Stimulated activated CD8-positive, alpha-beta memory T cell treated with anti-CD3 and anti-CD28 coated beads, Interleukin-4, amount 100 ng/mL, for 24 hours (primary cell): ENCODE data around the gene TENM4.
"Not testable (repeated sequence)": the region's sequence is repeated elsewhere in the genome, so short reads cannot be mapped to it uniquely, and the experiment has no call there.

Experiments used
- DNase-seq: peaks from one replicate; pipeline ENCODE4 v3.0.0-alpha.2; 2020; ENCODE audit warnings: low read depth

The TENM4 gene

DNA sequence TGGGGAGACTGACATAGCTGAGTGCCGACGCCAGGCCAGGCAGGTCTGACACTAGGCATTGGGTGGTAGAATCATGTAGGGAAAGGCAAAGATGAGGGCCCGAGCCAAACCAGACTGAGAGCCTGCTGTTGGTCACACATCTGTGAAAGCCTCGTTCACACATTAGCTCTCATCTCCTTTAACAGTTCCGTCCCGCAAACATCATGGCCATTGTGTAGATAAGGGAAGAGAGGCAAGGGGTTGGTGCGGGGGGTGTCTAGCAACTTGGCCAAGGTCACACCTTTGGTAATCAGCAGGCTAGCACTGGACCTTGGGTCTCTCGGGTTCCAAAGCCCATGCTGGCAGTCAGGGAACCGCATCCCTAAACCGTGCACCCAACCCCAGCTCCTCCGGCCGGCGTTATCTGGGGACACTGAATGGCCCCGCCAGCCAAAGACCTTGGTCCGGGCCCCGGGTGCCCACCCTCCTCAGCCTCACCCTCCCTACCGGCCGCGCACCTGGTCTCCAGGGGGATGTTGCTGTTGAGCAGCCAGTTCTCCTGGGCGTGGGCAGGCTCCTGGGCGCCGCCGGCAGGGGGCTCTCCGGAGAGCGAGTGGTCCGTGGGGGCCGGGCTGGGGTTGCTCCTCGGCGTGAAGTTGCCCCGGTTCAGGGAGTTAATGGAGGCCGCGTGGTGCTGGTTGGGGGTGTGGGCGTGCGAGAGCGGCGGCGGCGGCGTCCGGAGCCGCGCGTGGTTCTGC is 537.9 kb downstream of the TENM4 start:
- no peak for DNase-seq

DNA sequence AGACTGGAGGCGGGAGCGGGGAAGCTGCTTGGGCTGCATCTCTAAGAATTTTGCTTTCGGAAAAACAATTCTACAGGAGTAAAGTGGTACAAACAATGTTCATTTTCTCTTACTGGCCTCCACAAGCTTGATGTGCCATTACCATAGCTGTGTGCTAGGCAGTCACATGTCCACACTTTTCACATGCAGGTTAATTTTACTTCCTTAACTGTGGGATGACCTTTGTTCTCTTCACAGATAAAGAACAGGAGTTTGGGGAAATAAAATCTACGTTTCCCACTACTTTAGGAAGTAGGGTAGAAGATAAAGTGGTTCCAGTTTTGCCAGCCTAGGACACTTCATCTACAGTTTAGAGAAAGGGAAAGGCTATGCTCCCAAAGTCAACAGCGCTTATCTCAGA is 539.0 kb downstream of the TENM4 start:
- DNase-seq = no peak

DNA sequence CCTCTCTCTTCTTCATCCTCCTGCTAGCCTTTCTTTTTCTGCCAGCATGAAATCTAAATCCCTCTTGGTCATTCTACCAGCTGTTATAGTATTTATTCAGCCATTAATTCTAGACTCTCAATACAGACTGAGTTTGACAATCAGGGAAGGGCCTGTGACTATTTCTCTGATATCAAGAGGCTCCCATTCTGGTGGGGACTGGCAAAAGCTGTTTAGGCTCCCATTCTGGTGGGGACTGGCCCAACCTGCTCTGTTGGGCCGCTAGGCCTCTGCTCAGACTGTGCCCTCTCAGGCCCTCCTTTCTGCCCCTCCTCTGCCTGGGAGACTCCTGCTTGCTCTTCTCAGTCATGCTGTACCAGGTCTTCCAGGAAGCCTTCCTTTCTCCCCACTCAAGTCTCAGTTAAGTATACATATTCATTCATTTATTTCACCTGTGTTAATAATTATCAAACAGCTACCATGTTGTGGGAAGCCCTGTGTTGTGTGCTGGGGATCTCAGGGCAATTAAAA is 542.5 kb downstream of the TENM4 start:
- no peak for DNase-seq

DNA sequence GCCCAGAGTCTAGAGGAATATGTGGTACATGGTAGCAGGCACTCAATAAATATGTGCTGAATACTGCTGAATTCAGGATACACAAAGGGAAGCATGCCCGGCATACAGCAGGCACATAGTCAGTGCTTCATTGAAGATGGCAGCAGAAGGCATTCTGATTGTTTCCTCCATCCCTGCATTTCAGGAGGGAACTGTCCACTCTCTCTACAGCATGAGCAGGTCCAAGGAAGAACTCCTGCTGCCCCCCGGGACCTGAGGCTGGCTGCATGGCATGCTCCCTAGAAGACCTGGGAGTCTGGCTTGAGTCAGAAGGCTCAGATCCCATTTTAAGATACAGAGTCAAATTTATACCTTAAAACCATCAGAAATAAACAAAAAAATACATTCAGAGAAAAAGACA is 546.8 kb downstream of the TENM4 start:
- no peak for DNase-seq

DNA sequence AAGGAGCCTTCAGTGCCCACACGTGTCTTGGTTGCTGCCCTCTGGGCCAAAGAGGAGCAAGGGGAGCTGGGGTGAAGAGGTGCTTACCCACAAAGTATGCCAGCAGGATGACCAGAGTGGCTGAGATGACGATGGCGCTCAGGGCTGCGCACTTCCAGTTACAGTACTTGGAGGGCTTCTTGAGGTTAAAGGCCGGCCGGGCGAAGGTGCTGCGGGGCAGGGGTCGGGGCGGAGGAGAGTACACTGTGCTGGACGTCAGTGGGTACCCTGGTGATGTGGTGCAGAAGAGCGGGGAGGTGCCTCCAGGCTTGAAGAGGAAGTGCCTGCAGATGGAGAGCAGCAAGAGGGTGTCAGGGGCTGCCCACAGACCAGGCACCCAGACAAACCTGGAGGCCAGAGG is 551.1 kb downstream of the TENM4 start:
- DNase-seq = no peak

DNA sequence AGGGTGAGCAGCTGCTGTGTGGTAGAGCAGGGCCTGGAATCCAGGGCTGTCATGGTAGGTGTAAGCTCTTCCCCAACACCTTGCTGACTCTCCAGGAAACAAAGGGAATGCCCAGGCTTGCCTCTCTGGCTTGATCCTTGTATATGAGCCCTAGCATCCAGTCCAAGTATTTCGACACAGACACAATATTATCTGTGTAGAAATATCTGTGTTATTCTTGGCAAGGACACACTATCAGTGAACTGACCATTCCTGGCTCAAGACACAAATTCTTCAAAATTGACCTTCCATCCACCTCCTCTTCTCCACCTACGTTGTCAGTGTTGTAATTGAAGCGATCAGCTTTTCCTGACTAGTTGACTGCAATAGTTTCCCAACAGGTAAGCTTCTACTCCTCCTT is 554.2 kb downstream of the TENM4 start:
- DNase-seq = no peak

DNA sequence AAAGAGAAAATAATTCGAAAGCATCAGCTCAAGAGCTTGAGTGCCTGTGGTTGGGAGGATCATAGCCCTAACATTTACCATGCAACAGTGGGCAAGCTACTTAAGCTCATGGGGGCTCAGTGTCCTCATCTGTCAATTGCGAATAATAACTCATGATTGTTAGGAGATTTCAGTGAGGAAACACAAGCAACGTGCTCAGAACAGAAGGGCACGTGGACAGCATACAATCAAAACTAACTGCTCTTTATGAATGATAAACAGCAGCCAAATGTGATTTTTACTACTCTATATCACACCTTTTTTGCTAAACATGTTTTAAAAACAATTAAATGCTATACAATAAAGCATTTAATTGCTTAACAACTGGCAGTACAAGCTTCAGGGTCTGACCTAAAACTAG is 556.1 kb downstream of the TENM4 start:
- no peak for DNase-seq

DNA sequence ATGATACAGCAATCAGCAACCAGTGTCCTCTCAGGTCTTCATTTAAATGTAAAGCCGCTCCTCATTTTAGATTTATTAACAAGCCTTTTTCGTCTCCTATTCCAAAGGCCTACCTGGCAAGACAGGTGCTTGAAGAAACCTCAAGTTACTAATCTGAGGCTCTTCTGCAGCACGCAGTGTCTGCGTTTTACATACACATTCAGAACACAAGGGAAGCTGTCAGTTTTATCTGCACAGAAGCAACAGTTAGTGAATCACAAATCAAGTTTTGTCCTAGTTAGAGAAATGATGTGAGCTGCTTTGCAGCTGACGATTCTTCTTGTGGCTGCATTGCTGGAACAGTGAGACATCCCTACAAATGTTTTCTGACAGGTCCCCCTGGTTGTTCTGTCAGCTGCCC is 557.3 kb downstream of the TENM4 start:
- DNase-seq = no peak

DNA sequence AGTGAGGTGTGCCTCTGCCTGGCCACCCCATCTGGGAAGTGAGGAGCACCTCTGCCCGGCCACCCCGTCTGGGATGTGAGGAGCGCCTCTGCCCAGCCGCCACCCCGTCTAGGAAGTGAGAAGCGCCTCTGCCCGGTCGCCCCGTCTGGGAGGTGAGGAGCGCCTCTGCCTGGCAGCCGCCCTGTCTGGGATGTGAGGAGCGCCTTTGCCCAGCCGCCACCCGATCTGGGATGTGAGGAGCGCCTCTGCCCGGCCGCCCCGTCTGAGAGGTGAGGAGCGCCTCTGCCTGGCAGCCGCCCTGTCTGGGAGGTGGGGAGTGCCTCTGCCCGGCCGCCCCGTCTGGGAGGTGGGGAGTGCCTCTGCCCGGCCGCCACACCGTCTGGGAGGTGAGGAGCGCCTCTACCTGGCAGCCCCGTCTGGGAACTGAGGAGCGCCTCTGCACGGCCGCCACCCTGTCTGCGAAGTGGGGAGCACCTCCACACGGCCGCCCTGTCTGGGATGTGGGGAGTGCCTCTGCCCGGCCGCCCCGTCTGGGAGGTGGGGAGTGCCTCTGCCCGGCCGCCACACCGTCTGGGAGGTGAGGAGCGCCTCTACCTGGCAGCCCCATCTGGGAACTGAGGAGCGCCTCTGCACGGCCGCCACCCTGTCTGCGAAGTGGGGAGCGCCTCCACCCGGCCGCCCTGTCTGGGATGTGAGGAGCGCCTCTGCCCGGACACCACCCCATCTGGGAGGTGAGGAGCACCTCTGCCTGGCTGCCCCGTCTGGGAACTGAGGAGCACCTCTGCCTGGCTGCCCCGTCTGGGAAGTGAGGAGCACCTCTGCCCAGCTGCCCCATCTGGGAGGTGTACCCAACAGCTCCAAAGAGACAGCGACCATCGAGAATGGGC is 561.5 kb downstream of the TENM4 start:
- DNase-seq = not testable (repeated sequence)

DNA sequence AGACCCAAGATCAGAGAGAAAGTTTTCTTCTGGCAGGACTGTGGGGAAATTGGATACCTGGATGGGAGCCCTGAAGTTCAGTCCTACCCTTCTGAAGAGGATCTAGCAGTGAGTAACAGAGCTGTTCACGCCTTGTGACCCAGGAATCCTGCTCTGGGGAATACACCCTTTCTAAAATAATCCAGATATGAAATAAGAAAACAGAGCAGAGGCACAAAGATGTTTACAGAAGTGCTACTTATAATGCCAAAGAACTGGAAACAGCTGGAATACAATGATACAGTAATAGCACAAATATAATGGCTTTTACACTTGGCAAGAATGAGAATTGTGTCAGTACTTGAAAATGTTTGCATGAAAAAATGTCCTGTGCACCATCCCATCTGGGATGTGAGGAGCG is 562.2 kb downstream of the TENM4 start:
- no peak for DNase-seq

DNA sequence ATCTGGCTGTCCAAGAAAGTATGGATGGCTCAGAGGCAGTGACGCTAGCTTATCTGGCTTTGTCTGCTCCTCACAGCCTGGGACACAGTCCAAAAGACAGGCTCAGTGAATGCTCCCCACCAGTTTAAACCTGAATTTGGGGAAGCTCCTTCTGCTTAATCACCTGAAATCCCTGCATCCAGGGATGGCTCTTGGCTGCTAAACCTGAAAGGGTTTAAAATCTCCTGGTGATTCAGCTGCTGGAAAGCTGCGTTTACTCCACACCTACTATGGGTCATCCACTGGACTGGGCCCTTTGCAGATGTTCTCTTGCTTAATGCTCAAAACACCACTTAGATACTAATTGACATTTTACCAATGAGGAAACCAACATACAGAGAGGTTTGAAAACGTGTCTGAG is 564.2 kb downstream of the TENM4 start:
- no peak for DNase-seq

DNA sequence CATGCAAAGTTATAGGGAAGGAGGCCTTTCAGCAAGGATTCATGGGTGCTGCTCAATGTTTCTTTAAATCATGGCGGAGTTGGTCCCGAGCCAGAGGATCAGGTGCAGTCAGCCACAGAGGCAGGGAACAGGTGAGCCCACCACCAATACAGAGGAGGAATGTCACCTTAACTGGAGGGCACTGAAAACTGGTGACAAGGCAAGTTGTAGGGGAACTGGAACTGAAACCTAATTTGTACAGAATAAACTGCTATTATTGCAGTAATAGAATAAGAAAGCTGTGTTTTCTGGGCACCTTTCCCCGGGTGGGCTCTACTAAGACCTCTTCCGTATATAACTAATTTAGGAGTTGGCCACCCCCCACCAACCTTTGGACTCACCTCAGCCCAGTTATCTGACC is 570.2 kb downstream of the TENM4 start:
- DNase-seq = no peak

DNA sequence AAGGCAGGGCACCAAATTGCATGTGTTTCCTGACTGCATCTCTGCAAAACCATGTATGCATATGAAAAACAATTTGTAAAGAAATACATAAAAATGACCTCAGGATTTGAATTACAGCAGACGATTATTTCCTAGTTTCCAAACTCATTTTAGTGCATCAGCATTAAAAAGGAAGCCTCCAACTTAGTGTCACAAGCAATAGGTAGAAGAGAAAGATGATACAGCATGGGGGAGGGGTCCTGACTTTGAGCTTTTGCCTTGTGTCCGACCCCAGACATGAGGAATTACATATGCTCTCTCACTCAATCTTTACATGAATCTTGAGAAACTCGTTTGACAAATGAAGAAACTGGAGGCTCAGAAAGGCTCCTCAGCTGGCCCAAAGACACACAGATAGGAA is 571.5 kb downstream of the TENM4 start:
- no peak for DNase-seq

DNA sequence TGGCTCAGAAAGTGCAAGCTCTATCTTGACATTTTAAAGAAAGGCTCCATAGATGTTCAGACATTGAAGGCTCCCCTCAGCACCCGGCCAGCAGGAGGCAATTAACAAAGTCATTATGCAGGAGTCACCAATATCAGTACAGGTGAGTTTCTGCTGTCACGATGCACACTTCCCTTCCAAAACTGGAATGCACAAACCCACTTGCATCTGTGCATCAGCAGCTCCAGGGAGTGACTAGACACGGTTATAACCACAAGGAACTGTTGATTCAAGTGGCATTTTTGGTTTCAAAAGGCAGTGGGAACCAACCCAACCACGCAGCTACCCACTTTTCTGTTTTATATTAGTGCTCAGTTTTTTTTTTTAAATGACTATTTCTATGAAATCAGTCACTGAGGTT is 572.3 kb downstream of the TENM4 start:
- DNase-seq = no peak

DNA sequence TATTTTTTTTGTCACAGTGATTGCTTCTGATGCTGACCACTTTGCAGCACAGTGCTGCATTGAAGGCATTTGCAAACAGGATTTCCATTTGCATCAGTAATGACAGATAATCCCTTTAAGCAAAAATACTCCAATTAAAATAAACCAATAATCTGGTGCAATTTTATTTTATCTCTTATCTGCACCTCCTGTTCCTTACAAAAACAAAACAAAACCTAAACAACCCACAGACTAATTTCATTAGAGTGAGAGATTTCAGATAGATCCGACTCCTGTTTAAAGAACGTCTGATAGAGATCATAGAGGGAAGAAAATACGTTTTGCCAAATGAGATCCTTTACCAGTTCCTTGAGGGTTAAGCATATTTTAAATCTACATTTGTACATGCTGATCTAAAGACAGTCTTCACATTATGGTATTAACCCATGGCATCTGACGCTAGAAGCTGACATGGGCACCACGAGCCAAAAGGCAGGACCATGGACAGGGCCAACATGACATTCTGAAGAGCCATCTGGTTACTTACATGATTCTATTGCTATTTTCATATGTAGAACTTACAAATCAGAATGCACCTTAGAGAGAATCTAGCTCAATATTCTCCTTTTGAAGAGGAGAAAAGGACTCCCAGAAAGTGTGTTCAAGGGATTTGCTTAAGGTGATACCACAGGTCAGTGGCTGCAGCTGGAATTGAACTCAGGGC is 580.0 kb downstream of the TENM4 start:
- DNase-seq = no peak

DNA sequence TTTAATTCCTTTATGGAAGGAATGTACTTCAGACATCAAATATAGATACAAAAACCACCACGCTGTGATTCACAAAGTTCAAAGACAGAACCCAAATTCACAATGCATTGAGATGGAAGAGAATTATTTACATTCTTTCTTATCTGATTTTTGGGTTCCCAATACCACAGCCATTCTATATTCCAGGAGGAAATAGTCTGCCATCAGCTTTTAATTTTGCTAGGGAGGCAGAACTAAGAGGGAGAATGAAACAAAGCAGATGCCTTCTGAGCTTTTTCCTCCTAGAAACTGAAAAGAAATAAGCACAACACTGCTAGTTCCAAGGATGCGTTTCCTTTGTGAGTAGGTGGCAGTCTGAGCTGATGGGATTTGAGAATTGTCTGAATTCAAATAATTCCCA is 583.1 kb downstream of the TENM4 start:
- DNase-seq = no peak

DNA sequence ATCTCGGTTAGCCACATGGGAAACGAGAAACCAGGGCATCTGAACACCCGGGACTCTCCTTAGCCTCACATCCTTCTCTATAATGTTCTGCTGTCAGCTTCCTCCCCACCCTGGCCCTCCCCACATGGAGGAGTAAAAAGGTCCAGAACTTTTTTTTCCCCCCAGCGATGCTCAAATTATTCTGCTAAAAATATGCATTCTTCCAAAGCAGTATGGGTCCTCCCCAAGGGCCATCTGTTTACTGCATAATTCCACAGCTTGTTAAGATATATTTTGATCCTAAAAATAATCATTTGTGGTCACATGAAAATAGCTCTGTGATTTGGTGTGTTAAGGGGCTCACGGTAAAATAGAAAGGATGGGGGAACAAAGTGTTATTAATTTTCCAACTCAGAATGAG is 584.6 kb downstream of the TENM4 start:
- DNase-seq = no peak

DNA sequence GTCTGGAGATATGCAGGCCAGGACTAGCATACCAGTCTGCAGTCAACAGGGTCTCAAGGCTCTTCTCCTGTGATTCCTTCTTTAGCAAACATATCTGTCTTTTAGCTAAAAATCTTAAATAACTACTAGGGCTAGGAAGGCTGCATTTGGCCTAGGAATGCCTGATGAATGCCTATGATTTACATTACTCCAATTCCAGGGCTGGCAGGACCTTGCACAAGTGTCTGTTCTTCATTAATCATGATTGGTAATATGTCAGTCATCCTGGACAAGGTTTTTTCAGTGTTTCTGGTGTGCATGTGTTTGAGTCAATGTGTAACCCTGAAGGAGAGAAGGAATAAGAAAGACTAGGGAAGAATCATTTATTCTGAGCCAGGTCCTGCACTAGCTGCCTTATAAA is 585.7 kb downstream of the TENM4 start:
- DNase-seq = no peak

DNA sequence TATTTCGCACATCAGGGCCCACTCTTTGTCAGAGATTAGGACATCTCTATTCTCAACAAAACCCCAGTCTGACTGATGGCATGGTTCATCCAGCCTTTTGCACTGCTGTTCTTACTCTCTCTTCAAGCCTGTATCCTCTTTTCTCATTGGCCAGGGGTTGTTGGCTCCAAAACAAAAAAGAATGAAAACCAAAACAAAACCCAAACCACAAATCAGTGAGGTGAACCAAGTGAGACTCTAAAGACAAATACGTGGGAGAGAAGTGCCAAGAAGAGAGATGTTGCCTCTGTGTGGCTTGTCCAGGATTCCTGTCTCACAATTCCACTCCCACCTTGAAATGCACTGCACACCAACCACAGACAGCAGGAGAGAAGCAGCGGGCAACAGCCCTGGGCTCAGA is 587.3 kb downstream of the TENM4 start:
- no peak for DNase-seq

DNA sequence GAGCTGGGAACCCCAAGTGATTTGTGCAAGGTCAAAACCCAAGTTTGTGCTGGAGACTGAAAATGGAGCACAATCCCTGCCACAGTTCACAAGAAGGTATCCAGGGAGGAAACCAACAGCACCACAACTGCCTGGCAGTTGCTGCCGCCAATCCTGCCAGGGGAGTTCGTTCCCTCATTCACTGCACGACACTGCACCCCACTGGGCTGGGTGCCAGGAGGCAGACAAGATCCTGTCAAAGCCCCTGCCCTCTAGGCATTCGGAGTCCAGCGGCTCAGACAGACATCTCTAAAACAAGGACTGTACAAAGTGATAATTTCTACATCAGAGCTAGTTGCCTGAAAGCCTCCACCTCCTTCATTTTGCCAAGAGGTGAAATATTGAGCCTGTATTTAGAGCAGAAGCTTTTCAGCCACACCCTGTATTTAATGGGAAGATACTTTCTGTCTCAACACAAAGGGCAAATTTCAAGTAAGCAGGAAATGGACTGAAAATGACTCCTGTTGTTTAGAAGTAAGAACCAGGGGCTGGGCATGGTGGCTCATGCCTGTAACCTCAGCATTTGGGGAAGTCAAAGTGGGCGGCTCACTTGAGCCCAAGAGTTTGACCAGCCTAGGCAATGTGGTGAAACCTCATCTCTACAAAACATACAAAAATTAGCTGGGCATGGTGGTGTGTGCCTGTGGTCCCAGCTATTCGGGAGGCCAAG is 588.8 kb downstream of the TENM4 start:
- no peak for DNase-seq

DNA sequence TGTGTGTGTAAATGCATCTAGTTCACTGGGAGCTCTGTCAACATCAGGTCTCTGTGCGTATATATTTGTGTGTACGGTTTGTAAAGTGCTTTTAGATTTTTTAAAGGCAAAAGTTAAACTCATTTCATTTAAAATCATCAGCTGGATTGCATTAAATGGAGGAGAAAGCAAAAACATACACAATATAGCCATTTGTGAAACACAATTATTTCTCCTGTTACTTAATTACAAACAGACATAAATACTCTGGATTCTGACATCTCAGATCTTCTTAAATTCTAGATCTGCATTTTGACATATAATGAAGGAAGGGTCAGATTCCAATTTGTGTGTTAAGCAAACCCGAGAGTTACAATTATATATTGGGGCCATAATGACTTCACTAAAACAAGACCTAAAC is 590.8 kb downstream of the TENM4 start:
- DNase-seq = no peak

DNA sequence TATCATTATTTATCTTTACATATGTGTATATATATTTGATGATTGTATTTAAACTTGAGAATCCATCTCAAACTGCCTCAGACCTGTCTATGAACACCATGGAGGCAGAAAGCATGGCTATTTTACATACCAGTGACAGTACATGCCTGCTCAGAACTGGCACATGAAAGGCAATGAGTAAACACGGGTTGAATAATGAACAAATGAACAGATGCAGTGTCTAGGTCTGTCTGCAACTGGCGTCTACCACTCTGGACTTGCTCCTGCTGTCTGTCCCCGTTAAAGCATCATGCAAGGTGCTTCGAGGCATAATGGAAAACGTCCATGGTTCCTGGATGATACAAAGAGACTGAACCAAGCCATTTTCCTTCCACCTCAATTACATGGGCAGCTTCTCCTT is 594.6 kb downstream of the TENM4 start:
- DNase-seq = no peak
